IMR-90 (cell line): ENCODE data around the gene NAT14. TPM values are rescaled to one million over a fixed set of nuclear protein-coding genes. Genes with fewer than 3 reads are reported as not detected.

Experiments used
- ATAC-seq: fragments of 200-7000 bp; cut with Tn5 transposase; 2 replicates; pipeline ENCODE4 v1.9.1; 2020; ENCODE audit warnings: low read depth, mild to moderate bottlenecking, moderate library complexity
- BruUV-seq: library from RNA; stranded (reverse); fragments of 400-500 nt; replicated peaks from 2 replicates; lab custom pipeline; 2021; lab: Mats Ljungman, UMichigan
- CTCF ChIA-PET: fragments of 300-600 bp; formaldehyde crosslinking; extraction: SDS; loops from one replicate; lab custom pipeline; 2021; ENCODE audit warnings: antibody characterized with exemption; lab: Yijun Ruan, JAX
- POLR2A ChIA-PET: fragments of 300-600 bp; sonication (Branson Sonifier 250); formaldehyde crosslinking; loops from one replicate; lab custom pipeline; 2022; ENCODE audit warnings: antibody characterized with exemption; ENCODE audit not compliant: unreplicated experiment; lab: Charles Lee
- DNase-seq: peaks from one replicate; pipeline ENCODE4 v3.0.0; 2013
- H2AFZ ChIP-seq: replicated peaks from 2 replicates; pipeline ENCODE3; 2013; ENCODE audit warnings: low read length, mild to moderate bottlenecking; ENCODE audit not compliant: poor library complexity
- H2AK5ac ChIP-seq: 2 replicates; pipeline ENCODE4 v1.6.1; 2013; ENCODE audit warnings: low read depth, low read length, inconsistent platforms
- H2AK9ac ChIP-seq: replicated peaks from 2 replicates; pipeline ENCODE3; 2013; ENCODE audit warnings: mild to moderate bottlenecking, low read depth, low read length, moderate library complexity; ENCODE audit not compliant: poor library complexity
- H2BK120ac ChIP-seq: 2 replicates; pipeline ENCODE4 v1.6.1; 2013; ENCODE audit warnings: low read depth, low read length, inconsistent platforms
- H2BK15ac ChIP-seq: 3 replicates; pipeline ENCODE4 v1.6.1; 2013; ENCODE audit warnings: low read depth, low read length, inconsistent platforms
- H2BK20ac ChIP-seq: 2 replicates; pipeline ENCODE4 v1.6.1; 2013; ENCODE audit warnings: low read depth, mild to moderate bottlenecking, inconsistent platforms, low read length, moderate library complexity
- H2BK5ac ChIP-seq: 2 replicates; pipeline ENCODE4 v1.6.1; 2013; ENCODE audit warnings: mild to moderate bottlenecking, low read depth, low read length, inconsistent platforms; ENCODE audit not compliant: poor library complexity, severe bottlenecking
- H3K14ac ChIP-seq: replicated peaks from 2 replicates; pipeline ENCODE4 v1.6.1; 2013; ENCODE audit warnings: low read depth, low read length, inconsistent platforms
- H3K18ac ChIP-seq: 2 replicates; pipeline ENCODE4 v1.6.1; 2013; ENCODE audit warnings: low read depth, low read length, control low read depth
- H3K23ac ChIP-seq: 2 replicates; pipeline ENCODE4 v1.6.1; 2013; ENCODE audit warnings: low read depth, low read length, inconsistent platforms
- H3K27ac ChIP-seq: 2 replicates; pipeline ENCODE4 v1.5.1; 2013; ENCODE audit warnings: mild to moderate bottlenecking, control low read depth, low read length; ENCODE audit not compliant: insufficient read depth
- H3K27me3 ChIP-seq: 2 replicates; pipeline ENCODE4 v1.6.1; 2013; ENCODE audit warnings: low read length; ENCODE audit not compliant: control insufficient read depth, insufficient read depth
- H3K36me3 ChIP-seq: 2 replicates; pipeline ENCODE4 v1.6.1; 2013; ENCODE audit warnings: low read length, mixed read lengths; ENCODE audit not compliant: control insufficient read depth, insufficient read depth
- H3K4ac ChIP-seq: 2 replicates; pipeline ENCODE4 v1.6.1; 2013; ENCODE audit warnings: low read depth, low read length, inconsistent platforms
- H3K4me1 ChIP-seq: 2 replicates; pipeline ENCODE4 v1.6.1; 2013; ENCODE audit warnings: low read length, mixed read lengths; ENCODE audit not compliant: control insufficient read depth, insufficient read depth
- H3K4me2 ChIP-seq: 2 replicates; pipeline ENCODE4 v1.6.1; 2013; ENCODE audit warnings: low read depth, mild to moderate bottlenecking, control low read depth, low read length, moderate library complexity
- H3K4me3 ChIP-seq: 2 replicates; pipeline ENCODE4 v1.5.1; 2013; ENCODE audit warnings: low read depth, mild to moderate bottlenecking, control low read depth, low read length, moderate library complexity; ENCODE audit not compliant: insufficient read depth
- H3K56ac ChIP-seq: 2 replicates; pipeline ENCODE4 v1.6.1; 2013; ENCODE audit warnings: low read length, inconsistent platforms; ENCODE audit not compliant: insufficient read depth; ENCODE audit errors: extremely low read depth
- H3K79me1 ChIP-seq, 2 experiments: 2 replicates each; pipeline ENCODE4 v1.6.1; 2013; ENCODE audit warnings: low read length in 2 of 2, inconsistent platforms in 1 of 2, low read depth in 1 of 2
- H3K9ac ChIP-seq: 2 replicates; pipeline ENCODE4 v1.6.1; 2013; ENCODE audit warnings: low read depth, low read length, control low read depth
- H3K9me1 ChIP-seq: 2 replicates; pipeline ENCODE4 v1.6.1; 2013; ENCODE audit warnings: low read length, inconsistent platforms; ENCODE audit not compliant: insufficient read depth
- H3K9me3 ChIP-seq: 2 replicates; pipeline ENCODE4 v1.6.1; 2013; ENCODE audit warnings: low read length; ENCODE audit not compliant: control insufficient read depth, insufficient read depth
- H4K20me1 ChIP-seq: 2 replicates; pipeline ENCODE4 v1.6.1; 2013; ENCODE audit warnings: low read length, inconsistent platforms; ENCODE audit not compliant: insufficient read depth
- H4K5ac ChIP-seq: 2 replicates; pipeline ENCODE4 v1.6.1; 2013; ENCODE audit warnings: mild to moderate bottlenecking, low read depth, low read length, control low read depth
- H4K8ac ChIP-seq, 2 experiments: 2 replicates each; pipeline ENCODE4 v1.6.1; 2013; ENCODE audit warnings: low read depth in 2 of 2, low read length in 2 of 2, control low read depth in 1 of 2, inconsistent platforms in 1 of 2
- H4K91ac ChIP-seq: 2 replicates; pipeline ENCODE4 v1.6.1; 2013; ENCODE audit warnings: low read depth, low read length, inconsistent platforms; ENCODE audit not compliant: insufficient read depth
- CEBPB ChIP-seq: IDR thresholded peaks from 2 replicates; pipeline ENCODE4 v1.6.1; 2012; ENCODE audit warnings: low read depth, low read length, improper control_type of control experiment
- MAZ ChIP-seq: IDR thresholded peaks from 2 replicates; pipeline ENCODE4 v1.6.1; 2012; ENCODE audit warnings: low read depth, mild to moderate bottlenecking, low read length, improper control_type of control experiment, moderate library complexity, borderline replicate concordance
- RFX5 ChIP-seq: IDR thresholded peaks from 2 replicates; pipeline ENCODE4 v1.8.0; 2012; ENCODE audit warnings: low read depth, mild to moderate bottlenecking, low read length, moderate library complexity
- WGBS, 2 experiments: methylation state at CpG; one replicate each; pipeline versions ENCODE4 v1.1.5 to v1.1.7; 2013; ENCODE audit warnings: missing lambda C conversion rate in 2 of 2; ENCODE audit not compliant: insufficient read length in 1 of 2; ENCODE audit errors: extremely low coverage in 2 of 2; 5-methylcytosine and 5-hydroxymethylcytosine counted together
- dilution Hi-C: fragments of 300-500 bp; cut with HindIII; formaldehyde crosslinking; loops from one replicate; pipeline ENCODE4 v1.14.3; 2018; ENCODE audit warnings: low sequenced_read_pairs; ENCODE audit not compliant: unreplicated experiment
- in situ Hi-C: fragments of 300-500 bp; cut with MboI; formaldehyde crosslinking; loops from 3 replicates; pipeline ENCODE4 v1.14.3; 2019; ENCODE audit warnings: low sequenced_read_pairs, inconsistent platforms, mixed read lengths
- intact Hi-C: fragments of 100-400 bp; cut with micrococcal nuclease; formaldehyde crosslinking; loops from 2 replicates; pipeline ENCODE4 v1.10.0; 2022
- polyA plus RNA-seq, 3 experiments: library from polyadenylated mRNA; depleted of rRNA; stranded (reverse); fragments of >200 nt; gene quantifications; 2 replicates each; pipeline ENCODE4 v1.2.3, GENCODE V29; 2012; ENCODE audit warnings: low replicate concordance in 1 of 3
- total RNA-seq: library from RNA; depleted of rRNA; stranded (reverse); fragments of >200 nt; gene quantifications from 2 replicates; pipeline ENCODE4 v1.2.3, GENCODE V29; 2012

NAT14 gene
- total and polyA plus RNA-seq, 2 of the 4 experiments (the other 2 are of a cell fraction) = 4.3 to 41.2 TPM

DNA sequence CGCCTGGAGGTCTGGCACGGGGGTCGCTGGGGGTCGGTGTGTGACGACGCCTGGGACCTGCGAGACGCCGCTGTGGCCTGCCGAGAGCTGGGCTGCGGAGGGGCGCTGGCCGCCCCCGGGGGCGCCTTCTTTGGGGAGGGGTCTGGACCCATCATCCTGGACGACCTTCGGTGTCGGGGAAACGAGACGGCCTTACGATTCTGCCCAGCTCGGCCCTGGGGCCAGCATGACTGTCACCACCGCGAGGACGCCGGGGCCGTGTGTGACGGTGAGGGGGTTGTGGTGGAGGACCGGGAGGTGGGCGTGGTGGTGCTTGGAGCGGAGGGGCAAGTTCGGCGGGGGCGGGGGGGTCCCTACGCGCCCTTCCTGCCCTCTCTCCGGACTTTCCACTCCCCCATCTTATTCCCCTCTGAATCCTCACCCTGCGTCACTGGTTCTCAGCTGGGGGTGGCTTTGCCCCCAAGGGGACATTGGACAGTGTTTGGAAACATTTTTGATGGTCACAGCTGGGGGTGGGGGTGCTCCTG is 8.7 kb downstream of the NAT14 start:
- Histone ChIP-seq H3K14ac (peak overlapping the region; percentile 87), H2BK5ac (peak overlapping the region; percentile 94), H2BK120ac (peak overlapping the region; percentile 79), H3K9ac (peak overlapping the region; percentile 67; the same call in 1 of the 2 replicates), H3K56ac (no peak overlapping the region), H3K18ac (peak overlapping the region; percentile 64; the same call in 1 of the 2 replicates), H3K27me3 (no peaks in the 10 kb centered on the region), H4K20me1 (no peaks in the 10 kb centered on the region), H3K23ac (peak overlapping the region; percentile 53; the same call in 1 of the 2 replicates), H2AK5ac (peak overlapping the region; percentile 70; the same call in 1 of the 2 replicates), H3K4me1 (peaks cover 20% of the 10 kb centered on the region), H2AK9ac (peak overlapping the region; percentile 94), H4K8ac (peak overlapping the region; percentile 15 to 82; a peak in 3 of 4 replicates), H3K36me3 (0 out of 2 replicates have a peak, but pooled peaks cover 3% of the 10 kb centered on the region), H4K5ac (peak overlapping the region; percentile 83), H3K4me3 (peak overlapping the region; percentile 18; the same call in 1 of the 2 replicates), H2AFZ (peak overlapping the region; percentile 93), H3K79me1 (peaks cover 0 to 17% of the 10 kb centered on the region in 2 experiments), H3K27ac (peak overlapping the region; percentile 65), H3K4me2 (peak overlapping the region; percentile 63; the same call in 1 of the 2 replicates), H3K4ac (peak overlapping the region; percentile 84), H2BK20ac (no peak overlapping the region; the same call in 1 of the 2 replicates), H4K91ac (peak overlapping the region; percentile 88), H3K9me1 (peaks cover 3% of the 10 kb centered on the region), H2BK15ac (no peak overlapping the region), H3K9me3 (no peaks in the 10 kb centered on the region)
- in situ Hi-C loops (loop anchor here (25.0 kb wide), 1 partner anchor 1031 kb away; the partner anchor contains the start of genes CDC42EP5 and LENG9), dilution Hi-C loops (no loop called here), intact Hi-C loops (no loop called here)
- ChIA-PET POLR2A (interaction anchor here (0.8 kb wide), 1 partner anchor 10 kb away, joined by 3 read pairs; no protein-coding TSS in a partner anchor), CTCF (interaction anchor here (3.1 kb wide), 1 partner anchor 10 kb away, joined by 16 read pairs; no protein-coding TSS in a partner anchor)
- WGBS, 2 experiments = no CpG with 5 or more reads among the region's 38 CpGs
- peak; percentile 5; the same call in 1 of the 2 replicates for ATAC-seq
- no peak for DNase-seq
- TF ChIP-seq CEBPB = no peak
- TF ChIP-seq MAZ = no peak; the same call in 1 of the 2 replicates
- TF ChIP-seq RFX5 = no peak
- no TSS peak for BruUV-seq
